ENCODE measurements around the gene ODC1.

ODC1 gene

GRCh38 chr2:10413991-10414451 lies 34.1 kb downstream of the ODC1 start:
- peak; percentile 61 for DNase-seq (ENCODE audit: low spot score)
- POLR2A ChIA-PET (ENCODE audit: low non-redundant PET) = no interaction called here
- CTCF ChIA-PET = interaction anchor here (1.2 to 1.3 kb wide), 2 partner anchors 21 to 160 kb away, joined by 3 to 4 read pairs; no protein-coding TSS in a partner anchor
- peak overlapping the region; percentile 47 for H3K27ac ChIP-seq
- no peak for TF ChIP-seq CTCF (conservative IDR thresholded peaks at IDR 0.05; ENCODE audit: low read depth)

- no peak for DNase-seq (ENCODE audit: low spot score)
- peak overlapping the region; percentile 47 for H3K27ac ChIP-seq
- CTCF ChIA-PET = interaction anchor here (1.0 to 1.3 kb wide), 2 partner anchors 159 to 273 kb away, joined by 4 to 6 read pairs; no protein-coding TSS in a partner anchor
- POLR2A ChIA-PET (ENCODE audit: low non-redundant PET) = no interaction called here
- TF ChIP-seq CTCF (conservative IDR thresholded peaks at IDR 0.05; ENCODE audit: low read depth) = no peak
Observed at GRCh38 chr2:10413503-10413902, 34.6 kb downstream of the ODC1 start.

GRCh38 chr2:10412380-10412779 lies 35.7 kb downstream of the ODC1 start:
- TF ChIP-seq CTCF (conservative IDR thresholded peaks at IDR 0.05; ENCODE audit: low read depth) = no peak
- POLR2A ChIA-PET (ENCODE audit: low non-redundant PET) = no interaction called here
- CTCF ChIA-PET = interaction anchor here (1.0 kb wide), 1 partner anchor 271 kb away, joined by 6 read pairs; no protein-coding TSS in a partner anchor
- peak overlapping the region; percentile 18; the same call in 1 of the 2 replicates for H3K27ac ChIP-seq
- peak; percentile 59 for DNase-seq (ENCODE audit: low spot score)

DNA sequence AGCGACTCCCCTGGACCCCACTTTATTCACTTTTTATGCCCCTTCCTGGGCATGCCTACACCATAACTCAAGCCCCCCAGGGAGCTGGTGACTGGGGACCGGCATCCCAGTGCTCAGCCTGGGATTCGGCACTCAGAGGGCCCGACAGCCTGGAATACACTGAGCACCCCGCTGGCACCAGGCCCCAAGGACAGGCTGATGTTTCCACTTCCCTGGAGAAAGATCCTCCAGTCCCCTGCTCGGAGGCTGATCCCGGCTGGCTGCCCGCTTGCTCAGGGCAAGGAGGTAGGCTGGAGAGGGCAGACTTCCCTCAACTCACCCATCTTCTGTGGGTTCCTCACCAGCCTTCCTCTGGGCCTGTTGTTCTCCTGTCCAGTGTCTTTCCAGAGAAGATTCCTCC lies 36.6 kb downstream of the ODC1 start:
- DNase-seq (ENCODE audit: low spot score) = no peak
- ChIA-PET POLR2A (ENCODE audit: low non-redundant PET) (no interaction called here), CTCF (interaction anchor here (0.6 to 1.0 kb wide), 2 partner anchors 269 to 339 kb away, joined by 3 to 4 read pairs; no protein-coding TSS in a partner anchor)
- H3K27ac ChIP-seq = peak overlapping the region; percentile 18; the same call in 1 of the 2 replicates
- TF ChIP-seq CTCF (conservative IDR thresholded peaks at IDR 0.05; ENCODE audit: low read depth) = no peak

DNA sequence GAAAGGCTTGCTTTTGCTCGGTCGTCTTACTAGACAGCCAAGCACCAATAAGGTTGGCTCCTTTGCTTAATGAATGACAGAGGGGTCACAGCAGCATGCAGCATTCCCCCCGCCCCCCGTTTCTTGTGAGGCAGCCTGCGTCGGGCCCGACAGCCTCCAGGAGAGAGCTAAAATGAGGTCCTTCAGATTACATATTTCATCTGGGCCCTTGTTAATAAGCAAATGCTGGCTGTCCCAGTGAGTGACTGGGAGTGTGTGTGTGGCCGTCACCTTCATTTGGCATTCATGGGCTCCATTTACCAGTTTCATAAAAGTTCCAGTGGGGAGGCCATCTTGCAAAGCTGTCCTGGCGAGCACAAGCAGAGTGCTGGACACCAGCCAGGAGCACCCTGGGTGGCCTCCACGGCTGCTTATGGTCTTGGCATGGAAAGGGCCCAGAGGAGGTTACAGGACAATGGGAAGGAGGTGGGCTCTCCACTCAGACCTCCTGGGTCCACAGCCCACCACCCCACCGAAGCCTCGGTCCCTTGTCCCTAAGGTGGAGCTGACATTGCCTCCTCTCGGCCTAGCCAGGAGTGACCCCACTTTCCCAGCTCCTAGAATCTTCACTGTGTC lies 37.2 kb downstream of the ODC1 start:
- DNase-seq (ENCODE audit: low spot score) = no peak
- TF ChIP-seq CTCF (conservative IDR thresholded peaks at IDR 0.05; ENCODE audit: low read depth) = no peak
- no peak overlapping the region; the same call in 1 of the 2 replicates for H3K27ac ChIP-seq
- POLR2A ChIA-PET (ENCODE audit: low non-redundant PET) = no interaction called here
- CTCF ChIA-PET = interaction anchor here (0.6 to 2.3 kb wide), 6 partner anchors 23 to 338 kb away, joined by 3 to 11 read pairs (median 4); no protein-coding TSS in a partner anchor

DNA sequence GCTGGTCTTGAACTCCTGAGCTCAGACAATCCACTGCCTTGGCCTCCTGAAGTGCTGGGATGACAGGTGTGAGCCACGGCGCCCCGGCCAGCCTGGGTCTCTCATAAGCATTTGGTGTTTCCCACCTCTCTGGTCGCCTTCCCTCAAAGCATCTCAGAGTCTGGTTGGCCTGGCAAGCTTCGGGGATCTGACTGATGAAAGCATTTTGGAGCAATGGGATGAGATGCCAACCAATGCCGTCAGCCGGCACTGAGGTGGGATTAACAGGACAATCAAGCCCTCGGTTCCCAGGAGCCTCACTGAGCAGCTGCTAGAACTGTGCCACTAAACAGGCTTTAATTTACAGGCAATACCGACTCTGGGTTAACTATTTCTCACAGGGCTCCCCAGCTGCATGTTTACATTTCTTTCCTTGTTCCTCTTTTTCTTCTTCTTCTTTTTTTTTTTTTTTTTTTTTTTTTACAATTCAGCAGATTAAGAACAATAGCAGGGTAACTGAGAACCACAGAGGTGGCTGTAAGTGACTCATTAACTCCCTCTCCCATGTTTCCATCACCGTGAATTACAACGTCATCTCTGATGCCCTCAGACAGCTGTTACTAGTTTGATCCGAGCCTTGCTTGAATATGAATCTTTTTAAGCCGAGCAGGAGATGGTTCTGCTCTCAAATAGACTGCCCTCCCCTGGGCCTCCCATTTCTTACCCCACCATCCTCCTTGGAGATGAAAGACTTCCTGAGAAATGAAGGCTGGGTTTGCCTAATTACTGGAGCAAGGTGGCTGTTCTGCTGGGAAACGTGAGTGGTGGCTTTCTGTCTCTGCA lies 37.9 kb downstream of the ODC1 start:
- CTCF ChIA-PET = interaction anchor here (0.6 to 2.4 kb wide), 18 partner anchors 10 to 338 kb away, joined by 3 to 14 read pairs (median 4); partner anchors contain the start of genes HPCAL1 and RRM2
- no peak for DNase-seq (ENCODE audit: low spot score)
- POLR2A ChIA-PET (ENCODE audit: low non-redundant PET) = interaction anchor here (1.0 kb wide), 1 partner anchor 109 kb away, joined by 10 read pairs; no protein-coding TSS in a partner anchor
- TF ChIP-seq CTCF (conservative IDR thresholded peaks at IDR 0.05; ENCODE audit: low read depth) = no peak
- H3K27ac ChIP-seq = peak overlapping the region; percentile 98
